HepG2 (cell line): ENCODE data around the gene INSR. TPM values are rescaled to one million over a fixed set of nuclear protein-coding genes. Genes with fewer than 3 reads are reported as not detected.

Experiments
- CTCF ChIP-seq: sonication (generic); formaldehyde crosslinking; IDR thresholded peaks from 2 replicates; pipeline ENCODE4 v1.5.0; 2020; ENCODE audit warnings: mild to moderate bottlenecking, missing genetic modification reagents, moderate library complexity
- EEA1 ChIP-seq: sonication (generic); formaldehyde crosslinking; IDR thresholded peaks from 2 replicates; pipeline ENCODE4 v1.5.1; 2020; ENCODE audit warnings: mild to moderate bottlenecking, missing genetic modification reagents, borderline replicate concordance
- ELK4 ChIP-seq: sonication (generic); formaldehyde crosslinking; IDR thresholded peaks from 2 replicates; pipeline ENCODE4 v1.9.0; 2021; ENCODE audit warnings: missing genetic modification reagents, borderline replicate concordance
- ERF ChIP-seq: IDR thresholded peaks from 2 replicates; pipeline ENCODE4 v1.6.1; 2018; ENCODE audit warnings: missing biosample characterization, missing genetic modification reagents
- HINFP ChIP-seq: sonication (generic); formaldehyde crosslinking; IDR thresholded peaks from 2 replicates; pipeline ENCODE4 v1.4.0; 2020; ENCODE audit warnings: low read depth, mild to moderate bottlenecking, missing genetic modification reagents
- IRF1 ChIP-seq: sonication (generic); formaldehyde crosslinking; IDR thresholded peaks from 2 replicates; pipeline ENCODE4 v1.4.0; 2020; ENCODE audit warnings: low read depth, mild to moderate bottlenecking, missing genetic modification reagents
- MZF1 ChIP-seq: sonication (generic); formaldehyde crosslinking; IDR thresholded peaks from 2 replicates; pipeline ENCODE4 v1.8.1; 2023; ENCODE audit warnings: mild to moderate bottlenecking, missing genetic modification reagents, borderline replicate concordance
- NR2C2 ChIP-seq: sonication (generic); formaldehyde crosslinking; IDR thresholded peaks from 2 replicates; pipeline ENCODE4 v1.4.0; 2020; ENCODE audit warnings: missing genetic modification reagents, mild to moderate bottlenecking, moderate library complexity, borderline replicate concordance
- ONECUT2 ChIP-seq: sonication (generic); formaldehyde crosslinking; IDR thresholded peaks from 2 replicates; pipeline ENCODE4 v1.4.0; 2020; ENCODE audit warnings: missing genetic modification reagents
- PTBP1 ChIP-seq: fragments of 200-400 bp; formaldehyde crosslinking; IDR thresholded peaks from 2 replicates; pipeline ENCODE4 v1.6.1; 2018; ENCODE audit warnings: low read length, low read depth; ENCODE audit not compliant: poor library complexity, severe bottlenecking
- SMARCC2 ChIP-seq: fragments of 450-650 bp; IDR thresholded peaks from 2 replicates; pipeline ENCODE4 v1.6.1; 2017; ENCODE audit warnings: antibody characterized with exemption, mild to moderate bottlenecking
- SP5 ChIP-seq: IDR thresholded peaks from 2 replicates; pipeline ENCODE4 v1.6.1; 2016; ENCODE audit warnings: low read depth, borderline replicate concordance
- ZBTB20 ChIP-seq: sonication (generic); formaldehyde crosslinking; IDR thresholded peaks from 2 replicates; pipeline ENCODE4 v1.8.1; 2023; ENCODE audit warnings: missing genetic modification reagents, low read depth, mild to moderate bottlenecking, borderline replicate concordance
- ZC3H13 ChIP-seq: sonication (generic); formaldehyde crosslinking; IDR thresholded peaks from 2 replicates; pipeline ENCODE4 v1.8.1; 2023; ENCODE audit warnings: mild to moderate bottlenecking, missing genetic modification reagents, moderate library complexity
- ZFYVE20 ChIP-seq: sonication (generic); formaldehyde crosslinking; IDR thresholded peaks from 2 replicates; pipeline ENCODE4 v1.8.0; 2023; ENCODE audit warnings: low read depth, mild to moderate bottlenecking, moderate library complexity, missing genetic modification reagents, borderline replicate concordance
- ZNF232 ChIP-seq: sonication (generic); formaldehyde crosslinking; IDR thresholded peaks from 2 replicates; pipeline ENCODE4 v1.4.0; 2020; ENCODE audit warnings: missing genetic modification reagents, borderline replicate concordance
- ZNF256 ChIP-seq: sonication (generic); formaldehyde crosslinking; conservative IDR thresholded peaks from 2 replicates; pipeline ENCODE4 v1.4.0; 2020; ENCODE audit warnings: missing genetic modification reagents
- ZNF354B ChIP-seq: sonication (generic); formaldehyde crosslinking; IDR thresholded peaks from 2 replicates; pipeline ENCODE4 v1.8.0; 2022; ENCODE audit warnings: mild to moderate bottlenecking, missing genetic modification reagents
- ZNF383 ChIP-seq: sonication (generic); formaldehyde crosslinking; IDR thresholded peaks from 2 replicates; pipeline ENCODE4 v1.4.0; 2020; ENCODE audit warnings: missing genetic modification reagents, mild to moderate bottlenecking, borderline replicate concordance
- ZNF687 ChIP-seq: sonication (generic); formaldehyde crosslinking; IDR thresholded peaks from 2 replicates; pipeline ENCODE4 v1.5.1; 2020; ENCODE audit warnings: mild to moderate bottlenecking, missing genetic modification reagents, moderate library complexity
- polyA plus RNA-seq, 8 experiments: library from polyadenylated mRNA; depleted of rRNA in 3 of 8; stranded (reverse) in 7 of 8; unstranded in 1 of 8; fragments of >200 nt; fragmentation: Illumina TruSeq in 4 of 8; extraction: Trizol in 4 of 8; gene quantifications; 2 replicates each; pipeline versions ENCODE4 v1.2.1 to v1.2.3, GENCODE V29; 2011 to 2016; ENCODE audit warnings: low read depth in 4 of 8, missing spikeins in 1 of 8, mixed read lengths in 1 of 8; ENCODE audit not compliant: insufficient read depth in 1 of 8
- total RNA-seq, 5 experiments: library from RNA; depleted of rRNA; stranded (reverse); fragments of >200 nt; fragmentation: Illumina TruSeq; extraction: Trizol; gene quantifications; 2 replicates each; pipeline ENCODE4 v1.2.3, GENCODE V29; 2016; ENCODE audit warnings: low read depth in 1 of 5

The INSR gene
- total and polyA plus RNA-seq, 2 of the 13 experiments (the other 11 are each of a cell fraction or from before 2014, with no cell fraction given): 24.2 to 29.8 TPM

GRCh38 chr19:7197119-7197759 lies 97.0 kb downstream of the INSR start (continued):
- TF ChIP-seq IRF1 (CRISPR knock-in tag): no peak
- no peak for TF ChIP-seq NR2C2 (CRISPR knock-in tag)
- no peak for TF ChIP-seq ONECUT2
- no peak for TF ChIP-seq ZNF383 (CRISPR knock-in tag)
- no peak for TF ChIP-seq ZFYVE20 (CRISPR knock-in tag)
- no peak for TF ChIP-seq ZNF232 (CRISPR knock-in tag)
- TF ChIP-seq ZC3H13: peak; percentile 42; the same call in 1 of the 2 replicates
- no peak for TF ChIP-seq SMARCC2
- TF ChIP-seq ZBTB20: no peak
- TF ChIP-seq CTCF (CRISPR knock-in tag): no peak
- 0 out of 2 replicates have a peak, but pooled peaks have one; percentile 26 for TF ChIP-seq ZNF256 (CRISPR knock-in tag)
- TF ChIP-seq ERF: no peak
- TF ChIP-seq ZNF687 (CRISPR knock-in tag): peak; percentile 77
- TF ChIP-seq MZF1 (CRISPR knock-in tag): 0 out of 2 replicates have a peak, but pooled peaks have one; percentile 66
- no peak for TF ChIP-seq ZNF354B (CRISPR knock-in tag)
- TF ChIP-seq SP5 (CRISPR knock-in tag): no peak; the same call in 1 of the 2 replicates
- no peak for TF ChIP-seq PTBP1
- TF ChIP-seq EEA1 (CRISPR knock-in tag): no peak; the same call in 1 of the 2 replicates
- no peak for TF ChIP-seq ELK4 (CRISPR knock-in tag)
- no peak for TF ChIP-seq HINFP (CRISPR knock-in tag)
